Midbrain (tissue), 1 donor: ENCODE data around the gene DNLZ.

Experiments used
- DNase-seq: peaks from one replicate; lab custom pipeline; 2025; lab: John Stamatoyannopoulos, UW

Gene DNLZ

GRCh38 chr9:136343121-136343883, 20.2 kb downstream of the DNLZ start:
- no peak for DNase-seq

- DNase-seq: peak; percentile 77
Measured at GRCh38 chr9:136342181-136343120, 21.1 kb downstream of the DNLZ start.

GRCh38 chr9:136341769-136342168, 21.8 kb downstream of the DNLZ start:
- DNase-seq: no peak

- DNase-seq: no peak
Measured at GRCh38 chr9:136341042-136341655, 22.4 kb downstream of the DNLZ start.

GRCh38 chr9:136340356-136341041, 23.0 kb downstream of the DNLZ start:
- DNase-seq: no peak

- DNase-seq: no peak
Measured at GRCh38 chr9:136339958-136340310, 23.6 kb downstream of the DNLZ start.

- DNase-seq: peak; percentile 82
Measured at GRCh38 chr9:136339173-136339957, 24.2 kb downstream of the DNLZ start.

GRCh38 chr9:136338511-136338910, 25.0 kb downstream of the DNLZ start:
- no peak for DNase-seq

GRCh38 chr9:136337416-136338395, 25.8 kb downstream of the DNLZ start:
- DNase-seq: no peak

- DNase-seq: no peak
Measured at GRCh38 chr9:136336881-136337280, 26.7 kb downstream of the DNLZ start.

- no peak for DNase-seq
Measured at GRCh38 chr9:136336156-136336870, 27.2 kb downstream of the DNLZ start.

GRCh38 chr9:136335296-136336155, 28.0 kb downstream of the DNLZ start:
- DNase-seq: no peak

- no peak for DNase-seq
Measured at GRCh38 chr9:136334541-136334940, 29.0 kb downstream of the DNLZ start.

- no peak for DNase-seq
Measured at GRCh38 chr9:136333486-136333885, 30.1 kb downstream of the DNLZ start.

GRCh38 chr9:136333045-136333444, 30.5 kb downstream of the DNLZ start:
- no peak for DNase-seq

- no peak for DNase-seq
Measured at GRCh38 chr9:136332482-136332983, 31.0 kb downstream of the DNLZ start.

- no peak for DNase-seq
Measured at GRCh38 chr9:136331556-136332481, 31.7 kb downstream of the DNLZ start.
